ENCODE data around the gene FNBP1.

The FNBP1 gene

GRCh38 chr9:129887334-129888292 is 155.4 kb downstream of the FNBP1 start:
- peak; percentile 83 for DNase-seq

- peak; percentile 81 for DNase-seq
Observed at GRCh38 chr9:129886226-129887174, 156.5 kb downstream of the FNBP1 start.

- peak; percentile 97 for DNase-seq
Observed at GRCh38 chr9:129885670-129886106, 157.3 kb downstream of the FNBP1 start.

- DNase-seq, result peak; percentile 86
Observed at GRCh38 chr9:129885018-129885669, 157.8 kb downstream of the FNBP1 start.

GRCh38 chr9:129884220-129885017 is 158.6 kb downstream of the FNBP1 start:
- DNase-seq, result peak; percentile 97

- DNase-seq, result no peak
Observed at GRCh38 chr9:129881547-129882324, 161.3 kb downstream of the FNBP1 start.

GRCh38 chr9:129880654-129881546 is 162.1 kb downstream of the FNBP1 start:
- no peak for DNase-seq

- no peak for DNase-seq
Observed at GRCh38 chr9:129879991-129880653, 162.9 kb downstream of the FNBP1 start.

GRCh38 chr9:129879103-129879699 is 163.8 kb downstream of the FNBP1 start:
- DNase-seq, result no peak

- DNase-seq, result no peak
Observed at GRCh38 chr9:129878291-129878690, 164.7 kb downstream of the FNBP1 start.

GRCh38 chr9:129876815-129877214 is 166.2 kb downstream of the FNBP1 start:
- DNase-seq, result no peak

GRCh38 chr9:129875687-129876395 is 167.1 kb downstream of the FNBP1 start:
- DNase-seq, result no peak

- DNase-seq, result no peak
Observed at GRCh38 chr9:129875181-129875611, 167.8 kb downstream of the FNBP1 start.

GRCh38 chr9:129874261-129875101 is 168.5 kb downstream of the FNBP1 start:
- DNase-seq, result no peak

- no peak for DNase-seq
Observed at GRCh38 chr9:129873563-129874190, 169.3 kb downstream of the FNBP1 start.

- DNase-seq, result no peak
Observed at GRCh38 chr9:129871046-129871445, 171.9 kb downstream of the FNBP1 start.
